GM12874 (cell line): ENCODE results near the gene ASTL.

Experiments used
- CTCF ChIP-seq: IDR thresholded peaks from 2 replicates; pipeline ENCODE4 v1.5.1; 2011; ENCODE audit warnings: low read depth, mild to moderate bottlenecking, control low read depth, low read length, moderate library complexity; ENCODE audit not compliant: insufficient read depth

Gene ASTL

DNA sequence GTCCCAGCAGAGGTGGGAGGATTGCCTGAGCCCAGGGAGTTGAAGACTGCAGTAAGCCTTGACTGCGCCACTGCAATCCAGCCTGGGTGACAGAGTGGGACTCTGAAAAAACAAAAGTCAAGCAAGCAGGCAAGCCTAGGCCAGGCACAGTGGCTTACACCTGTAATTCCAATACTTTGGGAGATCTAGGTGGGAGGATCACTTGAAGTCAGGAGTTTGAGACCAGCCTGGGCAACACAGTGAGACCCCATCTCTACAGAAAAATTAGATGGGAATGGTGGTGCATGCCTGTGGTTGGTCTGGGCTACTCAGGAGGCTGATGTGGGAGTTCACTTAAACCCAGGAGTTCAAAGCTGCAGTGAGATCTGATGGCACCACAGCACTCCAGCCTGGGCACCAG is 41.7 kb upstream of the ASTL start:
- no peak for TF ChIP-seq CTCF

DNA sequence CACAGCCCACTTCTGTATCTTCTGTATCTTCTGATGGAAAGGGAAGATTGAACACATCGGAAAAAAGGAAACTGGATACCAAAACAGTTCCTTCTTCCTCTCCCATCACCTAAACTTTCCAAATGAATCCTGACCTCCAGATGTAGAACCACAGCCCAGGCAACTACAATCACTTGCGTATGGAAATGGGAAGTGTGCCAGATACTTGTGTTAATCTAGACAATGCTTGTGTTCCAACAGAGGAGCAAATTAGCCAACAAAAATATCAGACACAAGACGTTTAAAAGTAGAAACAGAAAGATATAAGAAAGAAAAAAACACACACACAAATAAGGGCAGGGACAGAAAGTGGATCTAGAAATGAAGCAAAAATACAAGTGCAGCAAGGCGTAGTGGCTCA is 38.4 kb upstream of the ASTL start:
- no peak for TF ChIP-seq CTCF

DNA sequence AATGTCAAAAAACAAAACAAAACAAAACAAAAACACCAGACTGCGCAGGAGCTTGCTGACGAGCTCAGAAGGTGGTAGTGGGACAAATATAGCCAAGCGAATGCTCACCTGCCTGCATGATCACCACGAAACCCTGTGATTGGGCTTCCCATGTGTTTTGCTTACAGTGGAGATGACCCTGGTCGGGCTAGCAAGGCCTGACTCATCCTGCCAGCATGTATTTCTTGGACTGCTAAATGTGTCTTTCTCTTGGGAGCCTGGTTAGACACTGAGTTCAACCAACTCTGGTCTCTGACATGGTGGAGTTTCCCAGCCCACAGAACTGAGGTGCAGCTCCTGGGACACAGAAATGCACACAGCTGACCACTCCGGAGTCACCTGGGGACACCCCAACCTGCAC is 37.6 kb upstream of the ASTL start:
- no peak for TF ChIP-seq CTCF

DNA sequence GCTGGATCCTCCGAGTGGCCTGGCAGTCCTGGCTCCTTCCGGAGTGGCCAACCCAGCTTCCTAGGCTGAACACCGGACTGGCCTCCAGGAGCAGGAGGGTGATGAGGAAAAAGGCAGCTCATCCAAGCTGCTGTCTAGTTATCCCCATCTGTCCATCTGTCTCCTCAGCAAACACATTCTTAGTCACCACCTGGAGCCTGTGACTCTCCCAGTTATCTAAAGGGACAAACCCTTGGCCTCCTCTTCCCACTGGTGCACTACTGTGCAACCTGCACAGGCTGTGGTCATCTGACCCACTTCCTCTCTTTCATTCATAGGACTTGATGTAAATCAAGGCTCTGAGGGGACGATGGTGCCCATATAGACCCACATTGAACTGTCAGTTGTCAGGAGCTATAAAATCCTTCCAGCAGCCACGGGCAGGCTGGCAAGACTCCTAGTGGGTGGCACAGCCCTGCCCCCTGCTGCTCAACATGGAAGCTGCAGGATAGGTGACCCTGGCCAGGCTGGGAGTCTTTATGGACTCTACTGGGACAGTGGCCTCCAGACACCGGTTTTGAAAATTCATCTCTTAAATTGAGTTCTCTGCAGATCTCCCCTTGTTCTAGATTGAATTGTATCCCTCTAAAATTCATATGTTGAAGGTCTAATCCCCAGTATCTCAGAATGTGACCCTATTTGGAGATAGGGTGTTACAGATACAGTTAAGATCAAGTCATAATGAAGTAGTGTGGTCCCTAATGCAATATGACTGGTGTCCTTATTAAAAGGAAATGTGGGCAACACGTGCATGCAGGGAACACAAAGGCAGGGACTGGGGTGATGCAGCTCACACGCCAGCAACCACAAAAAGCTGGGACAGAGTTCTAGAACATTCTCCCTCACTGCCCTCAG is 36.2 kb upstream of the ASTL start:
- TF ChIP-seq CTCF, result peak; percentile 93

DNA sequence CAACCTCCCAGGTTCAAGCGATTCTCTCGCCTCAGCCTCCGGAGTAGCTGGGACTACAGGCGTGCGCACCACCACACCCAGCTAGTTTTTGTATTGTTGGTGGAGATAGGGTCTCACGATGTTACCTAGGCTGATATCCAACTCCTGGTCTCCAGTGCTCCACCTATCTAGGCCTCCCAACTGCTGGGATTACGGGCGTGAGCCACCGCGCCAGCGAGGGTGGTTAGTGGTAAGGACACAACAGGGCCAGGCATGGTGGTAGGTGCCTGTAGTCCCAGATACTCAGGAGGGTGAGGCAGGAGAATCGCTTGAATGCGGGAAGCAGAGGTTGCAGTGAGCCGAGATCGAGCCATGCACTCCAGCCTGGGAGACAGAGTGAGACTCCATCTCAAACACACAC is 33.5 kb upstream of the ASTL start:
- no peak for TF ChIP-seq CTCF

DNA sequence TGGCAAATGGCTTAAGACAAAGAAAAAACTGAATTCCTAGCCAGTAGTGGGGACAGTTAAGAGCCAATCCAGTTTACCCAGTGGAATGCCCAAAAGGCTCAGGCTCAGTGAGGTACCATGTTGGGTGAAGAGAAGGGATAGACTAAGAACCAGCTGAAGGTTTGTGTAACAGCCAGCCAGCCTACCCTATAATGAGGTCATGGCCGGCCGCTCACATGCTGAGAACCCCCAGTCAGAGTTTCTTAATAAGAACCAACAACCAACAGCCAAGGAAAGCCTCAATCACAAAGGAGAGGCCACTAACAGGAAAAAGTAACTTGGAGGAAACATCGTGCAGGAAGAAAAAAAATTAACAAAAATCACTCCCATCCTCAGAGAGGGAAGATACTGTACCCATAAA is 32.3 kb upstream of the ASTL start:
- TF ChIP-seq CTCF, result no peak

- TF ChIP-seq CTCF, result no peak
These were observed 31.7 kb upstream of the ASTL start for GRCh38 chr2:96169868-96170507.
